GM10847 (cell line): ENCODE results near the gene PSMC3.

Experiments used
- POLR2A ChIP-seq: IDR thresholded peaks from 2 replicates; pipeline ENCODE4 v1.6.1; 2011; ENCODE audit not compliant: insufficient read length; ENCODE audit errors: extremely low read depth

PSMC3 gene

DNA sequence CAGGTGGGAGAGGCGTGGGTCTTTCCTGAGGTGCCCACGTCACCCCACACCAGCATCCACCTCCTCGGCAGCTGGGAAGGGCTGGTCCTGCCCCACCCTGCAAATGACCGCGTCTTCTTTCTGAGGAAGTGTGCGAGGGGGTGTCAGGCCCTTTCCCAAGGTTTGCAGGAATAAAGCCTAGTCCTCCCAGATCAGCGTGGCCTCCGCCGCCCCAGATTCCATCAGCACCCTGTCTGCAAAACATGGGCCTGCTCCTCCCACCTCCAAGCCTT, 32.3 kb downstream of the PSMC3 start:
- no peak for TF ChIP-seq POLR2A

DNA sequence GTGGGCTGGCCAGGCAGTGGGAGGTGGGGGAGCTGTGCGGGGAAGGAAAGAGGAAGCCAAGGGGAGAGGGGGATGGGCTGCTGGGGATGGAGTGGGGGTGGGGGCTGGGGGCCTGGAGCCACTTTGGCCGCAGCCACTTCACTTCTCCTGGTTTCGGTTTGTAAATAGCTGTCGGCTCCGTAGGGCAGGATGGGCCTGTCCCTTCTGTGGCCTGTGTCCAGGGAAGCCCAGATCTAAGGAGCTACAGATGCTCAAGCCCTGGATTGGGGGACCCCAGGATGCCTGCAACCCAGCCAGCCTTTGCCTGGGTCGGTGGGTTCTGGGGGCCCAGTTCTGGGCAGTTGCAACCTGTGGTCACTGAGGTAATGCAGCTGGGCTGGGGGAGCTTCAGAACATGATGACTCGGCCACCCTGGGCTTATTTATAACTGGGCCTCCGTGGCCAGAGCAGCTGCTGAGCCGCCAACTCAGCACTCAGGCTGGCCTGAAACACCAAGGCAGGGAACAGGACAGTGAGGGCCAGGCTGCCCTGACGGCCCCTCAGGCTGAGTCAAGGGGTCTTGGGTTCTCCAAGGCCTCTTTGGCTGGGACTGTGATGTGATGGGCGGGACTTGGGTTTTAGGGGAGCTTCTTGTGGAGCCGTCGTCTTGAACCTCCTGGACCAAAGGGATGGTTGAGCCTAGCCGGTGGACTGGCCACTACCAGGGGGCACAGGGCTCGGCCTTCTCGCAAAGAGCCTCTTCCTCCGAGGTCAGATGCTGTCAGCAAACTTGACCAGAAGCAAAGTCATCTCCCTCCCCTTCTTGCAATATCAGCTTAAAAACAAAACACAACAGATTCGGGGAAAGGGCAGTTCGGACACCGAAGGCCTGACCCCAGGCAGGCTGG, 32.8 kb downstream of the PSMC3 start:
- TF ChIP-seq POLR2A, result no peak

DNA sequence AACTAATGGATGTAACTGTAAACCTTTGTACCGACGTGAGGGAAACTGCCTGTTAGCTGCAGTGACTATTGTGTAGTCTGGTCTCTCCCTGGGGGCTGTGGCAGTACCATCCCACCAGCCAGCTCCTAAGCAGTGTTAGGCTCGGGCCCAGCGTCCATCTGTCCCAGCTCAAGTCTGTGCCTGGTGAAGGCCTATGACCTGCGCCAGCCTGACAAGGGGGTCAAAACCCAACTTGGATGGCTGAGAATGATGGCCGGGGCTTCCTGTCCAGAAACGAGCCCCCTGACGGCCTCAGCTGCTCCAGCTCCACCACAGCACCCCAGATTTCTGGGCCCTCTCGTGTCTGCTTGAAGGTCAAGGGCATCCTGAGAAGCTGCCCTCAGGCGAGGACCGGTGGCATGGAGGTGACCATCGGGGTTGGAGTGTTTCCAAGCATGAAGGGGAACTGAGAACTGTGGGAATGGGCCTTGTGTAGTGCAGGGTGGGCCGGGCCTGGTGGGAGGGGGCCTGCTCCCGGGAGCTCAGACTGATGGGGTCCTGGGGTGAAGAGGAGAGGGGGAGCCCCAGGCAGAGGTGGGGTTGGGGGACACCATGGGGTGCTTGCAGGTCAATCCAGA, 33.6 kb downstream of the PSMC3 start:
- TF ChIP-seq POLR2A, result no peak

DNA sequence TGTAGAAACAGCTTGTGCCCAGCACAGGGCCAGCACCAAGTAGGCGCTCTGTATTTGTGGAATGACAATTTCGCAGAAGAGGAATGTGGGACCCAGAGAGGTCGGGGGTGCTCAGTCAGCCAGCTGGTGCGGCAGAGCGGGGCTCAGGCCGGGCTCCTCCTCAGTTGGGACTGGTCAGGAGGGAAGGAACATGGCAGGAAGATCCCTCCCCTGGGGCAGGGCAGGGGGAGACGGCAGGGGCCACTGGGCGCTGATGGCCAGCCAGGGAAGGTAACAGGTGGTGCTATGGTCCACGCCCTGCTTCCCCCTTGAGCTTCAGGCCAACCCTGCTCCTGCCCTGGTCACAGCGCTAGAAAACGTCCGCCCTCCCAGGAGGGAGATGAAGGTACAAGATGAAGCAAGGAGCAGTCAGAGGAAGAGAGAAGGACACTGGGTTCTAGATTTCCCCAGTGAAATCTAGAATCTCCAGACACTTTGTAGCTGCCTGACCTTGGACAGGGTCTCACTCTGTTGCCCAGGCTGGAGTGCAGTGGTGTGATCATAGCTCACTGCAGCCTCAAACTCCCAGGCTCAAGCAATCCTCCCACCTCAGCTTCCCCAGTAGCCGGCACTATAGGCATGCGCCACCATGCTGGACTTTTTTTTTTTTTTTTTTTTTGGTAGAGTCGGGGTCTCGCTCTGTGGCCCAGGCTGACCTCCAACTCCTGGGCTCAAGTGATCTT, 34.4 kb downstream of the PSMC3 start:
- TF ChIP-seq POLR2A, result no peak

DNA sequence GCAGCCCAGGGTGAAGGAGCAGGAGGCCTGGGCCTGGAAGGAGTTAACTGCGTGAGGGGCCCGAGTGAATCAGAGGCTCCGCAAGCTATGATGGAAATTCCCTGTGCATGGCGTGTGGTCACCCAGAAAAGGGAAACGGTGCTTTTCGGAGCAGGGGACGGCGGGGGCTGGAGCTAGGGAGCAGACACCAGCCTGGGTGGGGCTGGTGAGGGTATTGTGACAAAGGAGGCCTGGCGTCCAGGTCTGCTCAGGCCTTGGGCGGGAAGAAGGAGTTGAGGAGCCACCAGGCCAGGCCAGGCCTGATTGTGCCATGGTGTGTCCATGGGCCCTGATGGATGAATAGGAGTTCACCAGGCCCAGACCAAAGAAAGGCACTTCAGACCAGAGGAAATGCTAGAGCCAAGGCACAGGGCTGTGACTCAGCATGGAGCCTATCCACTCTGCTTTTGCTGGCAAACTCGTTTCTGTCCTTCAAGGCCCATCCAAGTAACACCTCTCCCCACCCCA, 35.1 kb downstream of the PSMC3 start:
- TF ChIP-seq POLR2A, result no peak

DNA sequence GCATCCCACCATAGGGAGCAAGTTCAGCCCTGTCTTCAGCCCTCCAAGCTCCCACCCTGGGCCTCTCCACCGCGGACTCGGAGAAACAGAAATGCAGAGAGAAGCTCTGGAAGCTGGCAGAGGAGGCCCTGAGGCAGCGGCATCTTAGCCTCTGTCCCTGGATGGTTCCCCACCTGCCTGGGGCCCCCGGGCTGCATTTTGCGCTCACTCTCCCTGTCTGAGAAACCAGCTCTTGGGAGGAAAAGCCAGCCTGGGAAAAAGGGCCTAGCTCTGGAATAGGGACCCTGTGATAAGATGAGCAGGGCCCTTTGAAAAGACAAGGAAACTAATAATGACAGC, 35.8 kb downstream of the PSMC3 start:
- TF ChIP-seq POLR2A, result no peak

DNA sequence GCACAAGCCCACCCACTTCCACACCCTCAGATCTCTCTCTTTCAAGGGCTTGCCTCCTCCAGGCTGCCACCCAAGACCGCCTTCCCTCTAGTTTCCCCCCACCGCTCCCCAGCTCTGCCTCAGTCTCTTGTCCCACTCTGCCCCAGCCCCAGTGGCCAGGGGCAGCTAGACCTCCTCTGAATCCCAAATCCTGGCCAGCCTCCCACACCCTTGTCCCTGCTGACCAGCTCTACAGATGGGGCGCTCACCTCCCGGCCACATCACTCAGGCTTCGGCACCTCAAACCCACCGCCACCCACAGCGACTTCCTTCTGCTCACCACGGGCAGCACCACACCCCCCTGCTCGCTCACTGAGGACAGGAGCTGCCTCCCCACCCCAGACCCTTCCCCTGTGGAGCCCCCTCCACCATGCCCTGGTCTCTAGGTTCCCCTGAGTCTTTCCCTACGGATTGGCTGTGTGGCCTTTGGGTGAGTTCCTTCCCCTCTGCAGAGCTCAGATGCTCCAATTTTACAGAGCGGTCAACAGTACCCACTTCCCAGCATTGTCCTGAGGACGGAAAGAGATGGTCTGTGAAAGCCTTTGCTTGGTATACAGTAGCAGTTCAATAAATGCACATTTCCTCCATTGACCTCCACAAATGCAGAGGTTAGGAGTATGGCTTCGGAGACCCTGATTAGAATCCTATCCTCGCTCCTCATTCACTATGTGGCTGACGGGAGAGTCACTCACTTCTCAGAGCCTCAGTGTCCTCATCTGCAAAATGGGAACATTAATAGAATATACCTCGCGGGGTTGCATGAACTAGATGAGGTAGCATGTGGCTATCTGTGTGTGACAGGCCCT, 36.4 kb downstream of the PSMC3 start:
- TF ChIP-seq POLR2A, result no peak

DNA sequence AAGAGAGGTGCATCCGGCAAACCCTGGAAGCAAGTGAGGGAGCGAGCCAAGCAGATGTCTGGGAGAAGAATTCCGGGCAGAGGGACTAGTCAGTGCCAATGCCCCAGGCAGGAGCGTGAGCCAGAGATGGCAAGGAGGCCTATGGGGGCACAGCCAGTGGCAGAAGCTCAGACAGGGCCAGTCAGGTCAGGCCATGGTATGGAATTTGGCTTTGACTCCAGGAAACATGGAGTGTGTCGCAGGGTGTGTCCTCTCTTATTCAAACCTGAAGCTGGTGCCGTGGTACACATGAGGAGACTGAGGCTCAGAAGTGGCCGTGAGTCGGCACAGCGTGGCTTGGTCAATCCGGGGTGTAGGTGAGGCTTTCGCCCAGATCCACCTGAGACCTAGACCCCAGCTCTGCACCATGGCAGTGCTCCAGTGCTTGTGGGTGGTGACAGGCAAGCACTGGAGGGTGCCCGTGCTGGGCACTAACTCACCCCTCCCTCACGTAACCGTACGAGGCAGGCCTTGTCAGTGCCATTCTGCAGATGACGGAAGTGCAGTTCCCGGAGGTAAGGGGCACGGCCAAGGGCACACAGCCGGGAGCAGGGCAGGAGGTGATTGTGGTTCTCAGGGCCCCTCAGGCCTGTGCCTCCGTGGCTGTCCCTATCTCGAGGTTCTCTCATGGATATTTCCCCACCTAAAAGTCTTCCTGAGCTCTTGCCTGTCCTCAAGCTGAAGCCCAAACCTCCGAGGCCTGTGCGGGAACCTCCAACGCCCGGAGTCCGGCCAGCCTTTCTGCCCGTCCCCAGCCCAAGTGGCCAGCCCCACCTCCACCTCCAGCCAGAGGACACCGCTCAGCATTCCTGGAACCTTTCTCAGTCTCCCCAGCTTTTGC, 37.3 kb downstream of the PSMC3 start:
- no peak for TF ChIP-seq POLR2A

DNA sequence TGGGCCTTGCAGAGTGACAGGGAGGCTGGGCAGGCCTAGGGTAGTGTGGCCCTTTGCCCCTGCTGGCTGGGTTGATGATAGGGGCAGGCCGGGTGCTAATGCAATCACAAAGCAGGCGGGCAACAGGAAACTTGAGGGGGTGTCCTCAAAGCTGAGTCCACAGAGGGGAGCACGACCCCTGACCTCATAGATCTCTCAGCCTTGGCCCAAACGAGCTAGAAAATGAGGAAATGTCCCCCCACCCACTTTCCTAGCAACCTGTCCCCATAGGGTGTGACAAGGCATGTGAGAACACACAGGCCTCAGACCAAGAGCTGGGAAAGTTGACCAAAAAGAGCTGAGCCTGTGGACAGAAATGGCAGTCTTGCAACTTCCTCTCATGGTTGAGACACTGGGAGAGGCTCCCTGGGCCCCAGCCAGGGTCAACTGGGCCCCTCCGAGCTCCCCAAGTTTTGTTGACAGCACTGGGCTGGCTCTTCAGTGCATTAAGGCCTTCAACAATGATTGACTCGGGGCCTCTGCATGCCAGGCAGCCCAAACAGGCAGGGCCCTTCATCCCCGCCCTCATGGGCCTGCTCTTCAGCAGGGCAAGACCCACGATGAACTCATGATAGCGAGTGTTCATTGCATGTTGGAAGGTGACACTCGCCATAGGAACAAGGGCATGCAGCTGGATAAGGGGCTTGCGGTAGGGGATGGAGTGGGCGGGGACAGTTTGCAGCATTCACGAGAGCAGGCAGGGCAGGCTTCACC, 38.1 kb downstream of the PSMC3 start:
- no peak for TF ChIP-seq POLR2A

DNA sequence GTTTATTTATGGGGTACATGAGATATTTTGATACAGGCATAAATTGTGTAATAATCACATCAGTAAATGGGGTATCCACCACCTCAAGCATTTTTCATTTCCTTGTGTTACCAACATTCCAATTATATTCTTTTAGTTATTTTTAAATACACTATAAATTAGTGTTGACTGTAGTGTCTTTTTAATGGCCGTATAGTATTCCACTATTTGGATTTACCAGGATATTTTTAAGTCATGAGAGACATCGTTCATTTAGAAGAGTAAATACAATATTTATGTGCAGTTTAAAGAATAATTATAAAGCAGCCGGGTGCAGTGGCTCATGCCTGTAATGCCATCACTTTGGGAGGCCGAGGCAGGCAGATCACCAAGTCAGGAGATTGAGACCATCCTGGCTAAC, 41.7 kb downstream of the PSMC3 start:
- TF ChIP-seq POLR2A, result no peak

DNA sequence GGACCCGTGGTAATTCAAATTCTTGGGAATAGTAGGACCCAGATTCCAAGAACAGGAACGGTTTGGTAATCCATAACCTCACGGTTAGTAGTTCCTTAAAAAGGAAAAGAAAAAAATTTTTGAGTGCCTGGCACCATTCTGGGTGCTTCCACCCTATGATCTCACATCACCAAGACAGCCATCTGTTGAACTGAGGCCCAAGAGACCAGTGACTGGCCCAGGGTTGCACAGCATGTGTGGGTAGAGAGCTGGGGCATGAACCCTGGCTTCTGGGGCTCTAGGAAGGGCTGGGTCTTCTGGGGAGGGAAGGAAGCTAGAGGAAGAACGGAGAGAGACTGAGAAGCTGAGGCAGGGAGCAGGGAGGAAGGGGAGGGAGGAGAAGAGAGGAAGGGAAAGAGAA, 43.2 kb downstream of the PSMC3 start:
- no peak for TF ChIP-seq POLR2A

DNA sequence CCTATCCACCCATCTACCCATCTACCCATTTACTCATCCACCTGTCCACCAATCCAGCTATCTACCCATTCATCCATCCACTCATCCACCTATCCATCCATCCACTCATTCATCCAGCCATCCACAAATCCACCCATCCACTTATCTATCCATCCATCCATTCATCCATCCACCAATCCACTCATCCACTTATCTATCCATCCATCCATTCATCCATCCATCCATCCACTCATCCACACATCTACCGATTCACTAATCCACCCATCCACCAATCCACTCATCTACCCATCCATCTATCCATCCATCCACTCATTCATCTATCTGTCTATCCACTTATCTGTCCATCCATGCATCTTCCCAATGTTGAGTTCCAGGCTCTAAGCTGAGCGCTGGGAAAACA, 46.2 kb downstream of the PSMC3 start:
- TF ChIP-seq POLR2A, result no peak

DNA sequence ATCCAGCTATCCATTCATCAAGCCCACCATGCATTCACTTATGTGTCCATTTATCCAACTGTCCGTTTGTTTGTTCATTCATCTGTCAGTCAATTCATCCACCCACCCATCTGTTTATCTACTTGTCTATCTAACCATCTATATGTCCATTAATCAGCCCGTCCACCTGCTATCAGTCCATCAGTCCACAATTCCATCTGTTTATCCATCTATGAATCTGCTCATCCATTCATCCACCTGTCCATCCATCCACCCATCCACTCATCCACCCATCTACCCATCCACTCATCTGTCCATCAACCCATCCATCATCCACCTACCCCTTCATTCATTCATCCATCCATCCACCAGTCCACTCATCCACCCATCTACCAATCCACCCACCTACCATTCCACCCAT, 46.9 kb downstream of the PSMC3 start:
- no peak for TF ChIP-seq POLR2A

DNA sequence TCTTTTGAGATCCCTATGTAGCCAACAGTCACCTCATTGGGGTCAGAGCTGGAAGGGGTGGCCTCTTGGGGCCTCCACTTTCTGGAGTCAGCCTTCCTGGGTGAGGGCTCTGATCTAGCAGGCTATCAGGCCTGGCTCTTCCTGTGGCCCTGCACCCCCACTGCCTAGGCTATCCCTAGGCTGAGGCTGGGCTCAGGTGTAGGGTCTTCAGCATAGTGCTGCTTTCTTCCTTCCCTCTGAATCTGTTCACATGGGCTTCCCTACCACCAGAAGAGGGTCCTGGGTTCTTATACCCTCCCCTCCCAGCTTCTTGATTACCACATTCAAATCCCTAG, 47.4 kb downstream of the PSMC3 start:
- no peak for TF ChIP-seq POLR2A
